Activated CD4-positive, alpha-beta T cell treated with anti-CD3 and anti-CD28 coated beads, Interleukin-2, amount 50 U/mL, for 1 hour (primary cell): ENCODE measurements around the gene PRSS33.

ENCODE experiments used
- DNase-seq: peaks from one replicate; pipeline ENCODE4 v3.0.0-alpha.2; 2020

Gene PRSS33

GRCh38 chr16:2787406-2787805 lies at the start of gene PRSS33:
TSS of gene PRSS33 (minus strand) at chr16:2787560. CDS start at chr16:2786547, 1,013 bp downstream.
- DNase-seq: no peak

DNA sequence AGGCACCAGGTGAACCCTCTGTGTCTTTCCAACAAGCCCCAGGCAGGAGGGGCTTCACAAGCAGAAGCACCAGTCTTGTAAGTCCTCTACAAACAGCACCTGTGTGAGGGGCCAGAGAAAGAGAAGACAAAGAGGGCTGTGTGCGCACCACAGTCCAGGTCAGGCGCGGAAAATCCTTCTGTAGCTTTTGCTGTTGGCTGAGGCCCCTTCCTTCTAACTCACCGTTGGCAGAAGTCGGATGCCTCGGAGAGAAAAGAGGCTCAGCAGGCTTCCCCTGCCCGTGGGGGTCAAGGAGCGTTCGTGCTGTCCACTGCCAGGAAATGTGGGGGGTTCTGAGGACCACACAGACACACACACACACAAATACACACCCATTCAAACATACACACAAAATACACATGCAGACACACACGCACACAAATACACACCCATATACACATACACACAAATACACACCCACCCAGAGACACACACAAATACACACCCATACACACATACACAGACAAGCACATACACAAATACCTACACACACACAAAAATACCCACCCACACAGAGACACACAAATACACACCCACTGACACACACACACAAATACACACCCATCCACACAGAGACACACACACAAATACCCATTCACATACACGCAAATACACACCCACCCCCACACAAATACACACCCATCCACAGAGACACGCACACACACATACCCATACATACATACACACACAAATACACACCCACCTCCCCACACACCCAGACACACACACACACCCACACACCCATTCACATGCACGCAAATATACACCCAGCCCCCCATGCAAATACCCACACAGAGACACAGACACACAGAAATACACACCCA lies 49.5 kb upstream of the PRSS33 start:
- DNase-seq: no peak

GRCh38 chr16:2835638-2836493 lies 48.5 kb upstream of the PRSS33 start:
- no peak for DNase-seq

- DNase-seq: no peak
Measured at GRCh38 chr16:2834968-2835367, 47.6 kb upstream of the PRSS33 start.

- DNase-seq: no peak
Measured at GRCh38 chr16:2833776-2834175, 46.4 kb upstream of the PRSS33 start.

DNA sequence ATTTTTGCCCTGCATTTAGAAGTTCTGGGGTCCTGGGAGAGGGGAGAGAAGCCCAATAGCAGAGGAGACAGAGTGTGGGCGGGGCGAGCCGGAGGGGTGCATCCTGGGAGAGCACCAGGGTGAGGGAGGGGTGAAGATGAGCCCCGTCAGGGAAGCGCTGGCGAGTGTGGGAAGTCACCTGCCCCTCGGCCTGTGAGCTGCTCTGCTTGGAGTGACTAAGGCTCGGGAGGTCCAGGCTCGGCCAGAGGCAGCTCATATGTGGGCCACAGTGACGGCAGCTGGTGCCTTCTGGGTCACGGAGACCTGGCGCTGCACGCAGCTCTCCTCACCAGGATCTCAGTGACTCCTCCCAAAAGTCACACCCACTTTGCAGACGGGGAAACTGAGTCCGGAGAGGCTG lies 43.8 kb upstream of the PRSS33 start:
- DNase-seq: no peak

DNA sequence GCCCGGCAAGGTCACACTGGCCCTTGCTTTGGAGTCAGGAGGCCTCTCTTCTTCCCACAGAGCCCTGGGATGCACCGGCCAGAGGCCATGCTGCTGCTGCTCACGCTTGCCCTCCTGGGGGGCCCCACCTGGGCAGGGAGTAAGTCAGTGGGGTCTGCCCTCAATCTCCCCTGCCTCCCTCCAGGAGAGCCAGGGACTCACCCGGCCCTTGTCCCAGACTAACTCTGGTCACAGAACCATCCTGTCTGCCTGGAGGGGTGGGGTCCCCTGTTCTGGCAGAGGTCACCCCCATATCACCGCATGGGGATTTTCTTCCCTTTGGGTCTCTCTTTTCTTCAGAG lies 43.0 kb upstream of the PRSS33 start:
- no peak for DNase-seq

- no peak for DNase-seq
Measured at GRCh38 chr16:2829501-2830354, 42.4 kb upstream of the PRSS33 start, which contains the start of gene ZG16B. TSS of gene ZG16B (plus strand) at chr16:2830303. CDS start at chr16:2830442, 139 bp downstream.

- DNase-seq: no peak
Measured at GRCh38 chr16:2828876-2829430, 41.6 kb upstream of the PRSS33 start.

GRCh38 chr16:2828521-2828840 lies 41.1 kb upstream of the PRSS33 start:
- no peak for DNase-seq

DNA sequence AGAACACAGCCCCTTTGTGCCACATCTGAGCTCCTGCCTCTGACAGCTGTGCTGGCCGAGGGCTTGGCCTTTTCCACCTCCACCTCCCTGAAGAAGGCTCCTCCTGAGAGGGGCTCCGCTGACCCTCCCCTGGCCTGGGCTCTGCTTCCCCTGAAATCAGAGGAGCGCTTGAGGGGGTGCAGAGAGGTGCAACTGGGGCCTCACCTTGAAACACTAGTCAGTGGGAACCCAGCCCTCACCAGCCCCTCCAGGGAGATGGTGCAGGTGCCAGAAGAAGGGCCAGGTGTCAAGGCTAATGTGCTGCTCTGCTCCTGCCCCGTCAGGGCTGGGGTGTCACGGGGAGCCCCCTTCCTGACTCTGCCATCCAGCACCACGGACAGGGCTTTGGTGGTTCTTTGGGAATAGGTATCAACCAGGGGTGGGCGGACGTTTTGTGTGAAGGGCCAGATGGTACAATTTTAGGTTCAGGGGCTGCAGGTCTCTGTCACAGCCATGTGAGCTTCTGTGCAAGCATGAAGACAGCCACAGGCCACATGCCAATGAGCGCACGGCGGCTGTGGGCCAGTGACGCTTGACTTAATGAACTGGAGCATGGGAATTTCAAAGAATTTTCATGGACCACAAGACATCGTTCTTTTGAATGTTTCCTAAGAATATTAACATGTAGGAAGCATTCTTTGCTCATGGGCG lies 40.6 kb upstream of the PRSS33 start:
- DNase-seq: no peak

- DNase-seq: no peak
Measured at GRCh38 chr16:2827374-2827791, 40.0 kb upstream of the PRSS33 start.

- DNase-seq: no peak
Measured at GRCh38 chr16:2826591-2827373, 39.4 kb upstream of the PRSS33 start.

DNA sequence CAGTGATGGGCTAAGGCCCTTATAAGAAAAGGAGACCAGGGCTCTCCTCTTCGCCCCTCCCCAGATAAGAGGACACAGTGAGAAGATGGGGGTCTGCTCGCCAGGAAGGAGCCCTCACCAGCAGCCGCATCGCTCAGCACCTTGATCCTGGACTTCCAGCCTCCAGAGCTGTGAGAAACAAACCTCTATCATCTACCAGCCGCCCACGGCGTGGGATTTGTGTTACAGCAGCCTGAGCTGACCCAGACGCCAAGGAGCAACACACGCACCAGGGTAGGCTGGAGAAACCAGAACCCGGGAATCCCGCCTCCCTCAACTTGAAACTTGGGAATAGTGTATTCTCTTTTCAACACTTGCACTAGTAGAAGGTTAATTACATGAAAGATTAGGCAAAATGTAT lies 38.5 kb upstream of the PRSS33 start:
- DNase-seq: no peak

DNA sequence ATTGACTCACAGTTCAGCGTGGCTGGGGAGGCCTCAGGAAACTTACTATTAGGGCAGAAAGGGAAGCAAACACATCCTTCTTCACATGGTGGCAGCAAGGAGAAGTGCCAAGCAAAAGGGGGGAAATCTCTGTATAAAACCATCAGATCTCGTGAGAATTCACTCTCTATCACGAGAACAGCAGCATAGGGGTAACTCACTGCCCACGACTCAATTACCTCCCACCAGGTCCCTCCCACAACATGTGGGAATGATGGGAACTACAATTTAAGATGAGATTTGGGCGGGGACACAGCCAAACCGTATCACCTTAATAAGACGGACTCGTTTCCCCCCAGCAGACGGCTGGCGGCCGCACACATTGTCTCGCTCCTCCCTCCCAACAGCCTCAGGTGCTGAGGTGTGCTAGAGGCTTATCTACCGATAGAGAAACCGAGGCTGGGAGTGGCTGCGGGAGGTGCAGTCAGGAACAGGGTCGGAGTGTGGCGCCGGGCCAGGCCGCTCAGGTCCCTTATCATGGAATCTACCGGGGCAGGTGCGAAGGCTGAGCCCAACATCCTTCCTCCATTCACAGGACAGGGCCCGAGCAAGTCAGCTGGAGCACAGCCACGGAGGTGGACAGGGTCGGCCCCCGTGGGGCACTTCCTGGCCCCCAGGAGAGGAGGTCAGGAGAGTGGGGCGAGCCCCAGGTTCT lies 37.8 kb upstream of the PRSS33 start:
- DNase-seq: no peak

DNA sequence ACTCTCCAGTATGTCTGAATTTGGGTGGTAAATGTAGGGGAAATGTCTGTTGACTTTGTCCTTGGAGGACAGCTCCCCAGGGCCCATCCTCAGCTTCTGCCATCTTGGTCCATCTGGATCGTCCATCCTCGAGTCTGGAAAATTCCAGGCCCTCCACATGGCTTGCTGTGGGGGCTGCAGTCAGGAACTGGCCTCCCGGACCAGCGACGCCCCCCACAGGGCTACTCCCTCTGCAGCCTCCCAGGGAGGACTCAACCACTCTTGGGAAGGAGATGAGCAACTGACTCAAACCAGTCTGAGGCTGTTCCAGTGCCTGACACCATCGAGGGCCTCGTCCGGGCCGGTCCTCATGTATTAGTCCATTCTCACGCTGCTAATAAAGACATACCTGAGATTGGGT lies 37.3 kb upstream of the PRSS33 start:
- DNase-seq: no peak

GRCh38 chr16:2822496-2822895 lies 35.1 kb upstream of the PRSS33 start:
- DNase-seq: no peak

DNA sequence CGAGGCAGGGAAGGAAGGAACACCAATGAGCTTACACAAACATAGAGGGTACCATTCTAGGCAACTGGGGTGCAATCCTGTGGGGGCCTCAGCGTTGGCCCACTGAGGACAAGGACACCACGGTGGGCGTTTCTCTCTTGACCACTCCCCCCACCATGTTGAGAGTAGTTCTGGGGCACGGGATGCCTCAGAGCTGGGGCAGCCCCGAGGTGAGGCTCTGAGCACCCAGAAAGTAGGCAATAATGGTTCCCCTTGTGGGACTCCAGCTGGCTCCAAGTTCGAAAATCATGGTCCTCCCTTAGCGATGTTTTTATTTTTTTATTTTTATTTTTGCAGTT lies 34.8 kb upstream of the PRSS33 start:
- DNase-seq: no peak

- DNase-seq: no peak
Measured at GRCh38 chr16:2821487-2822157, 34.3 kb upstream of the PRSS33 start.

GRCh38 chr16:2820836-2821486 lies 33.6 kb upstream of the PRSS33 start:
- DNase-seq: no peak
